Measurements from ENCODE around the gene THRA.
"Not testable (repeated sequence)": the region's sequence is repeated elsewhere in the genome, so short reads cannot be mapped to it uniquely, and the experiment has no call there.

The THRA gene

GRCh38 chr17:40113907-40114245 lies 51.1 kb downstream of the THRA start:
- no peak for DNase-seq

DNA sequence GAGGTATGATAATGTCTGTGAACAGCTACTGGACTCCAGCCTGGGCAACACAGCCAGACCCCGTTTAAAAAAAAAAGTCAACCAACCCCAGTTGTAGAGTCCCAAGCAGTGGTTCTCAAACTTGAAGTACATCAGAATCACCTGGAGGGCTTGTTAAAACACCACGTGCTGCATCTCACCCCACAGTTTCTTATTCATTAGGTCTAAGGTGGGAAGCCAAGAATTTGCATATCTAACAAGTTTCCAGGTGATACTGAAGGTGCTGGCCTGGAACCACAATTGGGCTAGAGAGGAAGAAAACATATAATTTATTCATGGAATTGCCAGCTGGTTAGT lies 52.3 kb downstream of the THRA start:
- DNase-seq: no peak

DNA sequence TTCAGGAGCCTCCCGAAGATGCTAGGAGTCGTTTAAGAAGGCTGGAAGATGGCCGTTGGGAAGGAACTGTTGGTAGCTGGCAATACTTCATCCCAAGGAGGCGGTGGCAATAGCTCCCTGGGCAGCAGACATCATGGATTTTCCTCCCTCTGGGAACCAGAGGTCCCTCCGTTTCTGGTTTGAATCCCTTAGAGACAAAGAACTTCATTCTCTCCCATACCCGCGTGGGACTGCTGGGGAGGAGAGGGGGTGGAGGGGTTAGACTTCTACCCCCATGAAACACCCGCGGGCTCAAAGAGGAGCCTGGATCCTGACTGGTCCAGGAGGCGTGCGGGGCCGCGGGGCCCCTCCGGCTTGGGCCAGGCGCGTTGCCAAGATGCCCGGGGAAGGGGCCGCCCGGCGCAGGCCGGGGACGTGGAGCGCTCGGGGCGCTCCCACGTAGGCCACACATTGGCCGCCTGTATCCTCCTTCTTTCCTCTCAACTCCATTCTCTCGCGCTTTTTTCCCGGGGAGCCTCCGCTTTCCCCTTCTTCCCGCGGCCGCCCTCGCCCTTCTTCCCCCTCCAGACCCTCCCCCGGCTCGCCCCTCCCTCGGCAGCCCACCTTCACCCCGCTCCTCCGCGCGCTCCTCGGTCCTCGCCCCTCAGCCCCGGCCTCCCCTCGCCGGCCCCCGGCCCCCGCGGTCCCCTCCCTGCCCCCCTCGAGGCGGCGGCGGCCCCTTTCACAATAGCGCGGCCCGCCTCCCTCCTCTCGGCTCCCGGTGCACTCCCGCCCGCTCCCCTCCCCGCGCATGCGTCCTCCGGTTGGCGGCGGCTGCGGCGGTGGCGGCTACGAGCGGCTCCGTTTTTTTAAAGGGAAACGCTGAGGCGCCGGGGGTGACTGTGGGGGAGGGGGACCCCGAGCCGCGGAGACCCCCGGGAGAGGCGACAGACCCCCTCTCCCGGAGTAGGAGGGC lies 58.7 kb downstream of the THRA start, which contains the start of gene MSL1:
Gene MSL1 (plus strand): TSS at position 791 of the 955 bp plus-strand sequence. CDS start 642 bp downstream, outside the sequence.
- peak; percentile 87 for DNase-seq

GRCh38 chr17:40122136-40122998 lies 59.6 kb downstream of the THRA start:
- DNase-seq: peak; percentile 55

GRCh38 chr17:40122999-40123810 lies 60.4 kb downstream of the THRA start:
- DNase-seq: peak; percentile 59

DNA sequence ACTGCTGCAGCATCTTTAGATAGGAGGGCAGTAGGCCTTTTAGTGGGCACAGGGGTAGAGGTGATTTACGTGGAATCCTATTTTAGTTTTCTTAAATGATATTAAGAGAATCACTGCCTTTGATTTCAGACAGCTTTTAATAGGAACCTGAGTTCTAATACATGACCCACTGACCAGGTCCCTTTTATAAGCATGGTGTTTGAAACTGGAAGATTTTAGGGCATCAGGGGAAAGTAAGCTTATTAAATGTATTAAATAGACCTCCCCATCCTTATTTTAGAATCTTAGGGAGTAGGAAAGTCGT lies 61.0 kb downstream of the THRA start:
- no peak for DNase-seq

DNA sequence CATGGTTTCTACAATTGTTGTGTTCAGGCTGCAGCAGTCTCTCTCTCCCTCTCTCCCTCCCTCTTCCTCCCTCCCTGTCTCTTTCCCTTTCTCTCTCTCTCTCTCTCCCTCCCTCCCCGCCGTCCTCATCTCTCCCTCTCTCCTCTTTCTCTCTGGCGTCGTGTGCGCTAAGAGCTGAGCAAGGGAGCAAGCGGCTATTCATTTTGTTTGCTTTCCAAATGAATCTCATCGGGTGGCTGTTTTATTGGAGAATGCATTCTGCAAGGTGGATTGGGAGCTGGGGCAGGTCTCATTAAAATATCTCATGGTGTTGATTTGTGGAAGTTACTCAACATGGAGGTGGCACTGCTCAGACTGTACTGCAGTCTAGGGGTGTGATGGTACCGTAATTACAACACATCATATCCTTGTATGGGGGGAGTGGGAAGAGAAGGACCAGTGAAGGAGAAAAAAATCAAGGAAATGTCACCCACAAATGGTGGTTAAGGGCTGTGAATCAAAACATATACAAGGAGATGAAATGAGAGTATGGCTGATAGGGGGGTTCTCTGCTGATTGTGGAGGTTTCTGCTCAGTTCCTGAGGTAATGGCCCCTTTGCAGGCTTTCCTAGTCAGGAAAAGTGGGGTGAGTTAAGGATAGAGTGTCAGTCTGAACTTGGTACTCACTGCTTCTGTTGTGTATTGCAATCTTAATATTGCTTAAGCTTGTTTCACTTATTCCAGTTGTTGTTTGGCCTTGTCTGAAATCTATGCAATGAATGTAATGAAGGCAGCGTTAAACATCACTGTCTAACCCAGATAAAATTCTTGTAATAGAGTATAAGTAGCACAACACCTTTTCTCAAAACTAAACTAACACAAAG lies 61.7 kb downstream of the THRA start:
- DNase-seq: no peak

GRCh38 chr17:40129498-40129897 lies 66.7 kb downstream of the THRA start:
- DNase-seq: no peak

- peak; percentile 57 for DNase-seq
Observed at GRCh38 chr17:40130352-40131042, 67.7 kb downstream of the THRA start.

DNA sequence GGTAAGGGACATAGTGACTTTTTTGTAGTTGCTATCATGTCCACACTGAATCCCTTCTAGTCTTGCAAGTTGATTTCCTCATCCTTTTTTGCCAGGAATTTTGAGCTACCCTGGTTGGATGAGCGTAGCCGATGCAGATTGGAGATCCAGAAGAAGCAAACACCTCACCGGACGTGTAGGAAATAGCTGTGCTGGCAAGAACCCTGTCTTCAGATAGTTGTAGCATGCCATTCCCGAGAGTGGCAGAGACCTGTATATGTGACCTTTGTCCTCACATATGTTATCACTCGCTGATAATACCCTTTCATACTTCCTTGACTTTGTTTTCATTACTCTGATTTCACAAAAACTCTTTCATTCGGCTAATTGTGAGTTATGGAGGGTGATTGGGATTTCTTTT lies 71.4 kb downstream of the THRA start:
- no peak for DNase-seq

- no peak for DNase-seq
Observed at GRCh38 chr17:40135817-40136216, 73.1 kb downstream of the THRA start.

DNA sequence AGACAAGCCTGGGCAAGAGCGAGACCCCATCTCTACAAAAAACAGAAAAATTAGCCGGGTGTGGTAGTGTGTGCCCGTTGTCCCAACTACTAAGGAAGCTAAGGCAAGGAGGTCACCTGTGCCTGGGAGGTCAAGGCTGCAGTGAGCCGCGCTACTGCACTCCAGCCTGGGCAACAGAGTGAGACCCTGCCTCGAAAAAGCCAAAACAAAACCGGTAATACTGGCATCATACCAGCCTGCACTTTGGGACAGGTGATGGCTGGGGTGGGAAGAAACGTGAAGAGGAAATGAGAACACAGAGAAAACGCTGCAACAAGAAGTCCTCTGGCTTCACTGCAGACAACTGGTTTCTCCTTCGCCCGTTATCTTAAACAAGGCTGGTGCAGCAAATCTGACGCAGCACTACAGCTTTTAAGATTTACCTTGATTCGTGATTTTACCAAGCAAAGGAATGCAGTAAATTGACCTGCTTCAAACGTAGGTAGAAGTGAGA lies 76.8 kb downstream of the THRA start:
- no peak for DNase-seq

DNA sequence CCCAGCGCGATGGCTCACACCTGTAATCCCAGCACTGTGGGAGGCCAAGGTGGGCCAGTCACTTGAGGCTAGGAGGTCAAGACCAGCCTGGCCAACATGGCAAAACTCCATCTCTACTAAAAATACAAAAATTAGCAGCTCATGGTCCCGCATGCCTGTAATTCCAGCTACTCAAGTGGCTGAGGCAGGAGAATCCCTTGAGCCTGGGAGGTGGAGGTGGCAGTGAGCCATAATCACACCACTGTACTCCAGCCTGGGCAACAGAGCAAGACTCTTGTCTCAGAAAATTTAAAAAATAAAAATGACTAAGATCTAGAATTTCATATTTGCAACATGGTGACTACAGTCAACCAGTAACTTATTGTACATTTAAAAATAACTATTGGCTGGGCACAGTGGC lies 80.4 kb downstream of the THRA start:
- not testable (repeated sequence) for DNase-seq
